Stimulated activated CD4-positive, alpha-beta T cell treated with anti-CD3 and anti-CD28 coated beads, Interleukin-15, amount 100 ng/mL, for 1 hour (primary cell): Measurements from ENCODE around the gene CDH11.

Experiments
- DNase-seq, 2 donors: peaks; one replicate each; pipeline ENCODE4 v3.0.0-alpha.2; 2020; ENCODE audit warnings: low read depth in 1 of 2, low spot score in 1 of 2

Gene CDH11

DNA sequence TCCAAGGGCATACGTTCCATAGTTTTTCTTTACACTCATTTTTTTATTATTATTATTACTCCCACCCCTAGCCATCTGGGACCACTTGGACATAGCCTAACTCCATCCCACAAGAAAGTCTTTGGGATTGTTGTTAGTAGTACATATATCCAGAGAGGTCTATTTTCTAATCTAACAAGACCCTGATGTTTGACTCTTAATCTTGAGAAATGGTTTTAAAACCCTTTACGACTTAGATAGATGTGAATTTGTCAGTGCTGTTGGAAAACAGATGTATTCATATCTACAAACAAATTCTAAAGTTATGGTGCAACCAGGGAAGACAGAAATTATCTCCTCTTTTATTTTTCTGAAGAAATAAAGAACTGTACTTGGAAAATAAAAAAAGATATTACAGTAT is 197.8 kb downstream of the CDH11 start:
- no peak for DNase-seq

GRCh38 chr16:64919929-64920607 is 201.8 kb downstream of the CDH11 start:
- no peak for DNase-seq

- DNase-seq, result no peak
These were observed 202.7 kb downstream of the CDH11 start for GRCh38 chr16:64919141-64919540.

DNA sequence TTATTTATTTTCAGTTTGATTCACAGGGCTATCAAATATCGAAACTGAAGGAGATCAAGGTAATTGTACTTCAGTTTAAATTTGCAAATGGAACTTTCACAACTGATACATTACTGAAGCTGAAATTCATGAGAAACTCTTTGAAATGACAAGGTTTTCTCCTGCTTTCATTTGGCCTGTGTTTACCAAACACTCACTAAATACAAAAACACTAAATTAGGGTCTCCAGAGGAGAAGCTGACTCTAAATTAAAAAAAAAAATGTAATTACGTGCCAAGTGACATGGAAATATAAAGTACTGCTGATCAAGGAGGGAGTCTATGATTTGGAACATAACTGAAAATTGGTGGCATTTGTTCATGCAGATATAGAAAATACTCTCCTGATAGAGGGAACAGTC is 205.8 kb downstream of the CDH11 start:
- DNase-seq, result no peak

- DNase-seq, result no peak
These were observed 211.5 kb downstream of the CDH11 start for GRCh38 chr16:64910356-64910755.

DNA sequence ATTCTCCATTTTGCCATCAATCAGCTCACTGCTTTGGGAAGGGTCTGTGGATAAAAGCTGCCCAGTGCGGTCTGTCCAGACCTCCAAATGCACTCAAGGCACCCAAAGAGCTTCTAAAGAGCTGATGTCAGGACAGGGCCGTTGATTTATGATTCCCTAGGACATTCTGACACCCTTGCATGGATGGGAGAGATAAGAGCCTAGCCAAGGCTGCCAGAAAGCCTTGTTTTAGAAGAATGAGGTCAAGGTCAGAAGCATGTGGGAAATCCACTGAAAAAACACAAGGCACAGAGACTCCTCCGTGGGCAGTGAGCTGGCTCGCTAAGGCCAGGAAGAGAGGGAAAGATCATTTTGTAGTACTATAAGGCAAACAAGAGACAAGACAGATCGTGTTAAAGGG is 214.0 kb downstream of the CDH11 start:
- DNase-seq, result no peak

GRCh38 chr16:64903770-64904169 is 218.1 kb downstream of the CDH11 start:
- DNase-seq, result no peak

DNA sequence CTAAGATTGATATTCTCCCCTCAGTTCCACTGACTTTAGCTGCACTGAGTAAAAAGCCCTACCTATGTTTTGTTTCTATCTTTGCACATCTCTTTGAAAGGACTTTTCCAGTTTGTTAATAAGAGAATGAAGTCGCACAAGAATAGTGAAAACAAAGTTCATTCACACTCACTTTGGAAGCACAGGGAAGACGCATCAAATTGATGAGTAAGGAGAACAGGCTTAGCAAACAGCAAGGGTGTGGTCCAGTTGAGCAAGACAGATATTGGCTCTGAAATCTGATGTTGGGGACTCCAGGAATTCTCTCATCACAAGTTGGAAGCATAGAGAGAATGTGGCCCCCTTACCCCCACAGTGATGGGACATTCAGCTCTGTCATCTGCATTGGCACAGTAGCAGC is 221.3 kb downstream of the CDH11 start:
- DNase-seq, result no peak

DNA sequence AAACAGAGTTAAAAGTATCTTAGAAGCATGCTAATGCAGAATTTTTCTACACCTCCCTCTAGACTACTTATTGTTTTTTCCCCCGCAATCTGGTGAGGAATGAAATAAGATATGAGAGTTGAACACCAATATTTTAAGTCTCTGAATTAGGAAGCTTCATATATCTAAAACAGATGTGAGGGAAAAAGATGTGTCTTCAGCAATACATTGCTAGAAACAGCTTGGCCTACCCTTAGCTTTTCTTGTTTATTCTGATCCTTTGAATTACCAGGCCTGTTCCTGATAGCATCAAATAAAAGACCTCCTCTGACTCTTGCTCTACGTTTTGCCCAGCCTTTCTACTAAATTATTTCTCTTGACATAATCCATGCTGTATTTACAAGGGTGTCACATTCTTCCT is 221.8 kb downstream of the CDH11 start:
- DNase-seq, result no peak

DNA sequence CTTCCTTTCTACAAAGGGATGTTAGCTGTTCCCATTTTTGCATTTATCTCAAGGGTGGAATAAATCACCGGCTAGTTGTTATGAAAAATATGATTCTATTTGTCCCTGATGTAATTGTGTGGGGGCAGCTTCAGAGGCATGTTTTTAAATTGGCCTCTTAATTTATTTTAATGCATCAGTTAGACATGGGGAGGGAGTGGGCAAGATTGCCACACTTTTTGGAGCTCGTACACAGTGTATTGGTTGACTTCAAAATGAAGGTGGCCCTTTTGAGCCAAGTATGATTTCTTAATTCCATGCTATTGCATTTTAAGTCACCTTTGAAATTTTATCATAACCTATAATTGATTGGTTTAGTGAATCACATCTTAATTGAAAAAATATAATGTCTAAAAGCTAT is 223.7 kb downstream of the CDH11 start:
- DNase-seq, result no peak
